Measurements from ENCODE around the gene SETD3.

The SETD3 gene

DNA sequence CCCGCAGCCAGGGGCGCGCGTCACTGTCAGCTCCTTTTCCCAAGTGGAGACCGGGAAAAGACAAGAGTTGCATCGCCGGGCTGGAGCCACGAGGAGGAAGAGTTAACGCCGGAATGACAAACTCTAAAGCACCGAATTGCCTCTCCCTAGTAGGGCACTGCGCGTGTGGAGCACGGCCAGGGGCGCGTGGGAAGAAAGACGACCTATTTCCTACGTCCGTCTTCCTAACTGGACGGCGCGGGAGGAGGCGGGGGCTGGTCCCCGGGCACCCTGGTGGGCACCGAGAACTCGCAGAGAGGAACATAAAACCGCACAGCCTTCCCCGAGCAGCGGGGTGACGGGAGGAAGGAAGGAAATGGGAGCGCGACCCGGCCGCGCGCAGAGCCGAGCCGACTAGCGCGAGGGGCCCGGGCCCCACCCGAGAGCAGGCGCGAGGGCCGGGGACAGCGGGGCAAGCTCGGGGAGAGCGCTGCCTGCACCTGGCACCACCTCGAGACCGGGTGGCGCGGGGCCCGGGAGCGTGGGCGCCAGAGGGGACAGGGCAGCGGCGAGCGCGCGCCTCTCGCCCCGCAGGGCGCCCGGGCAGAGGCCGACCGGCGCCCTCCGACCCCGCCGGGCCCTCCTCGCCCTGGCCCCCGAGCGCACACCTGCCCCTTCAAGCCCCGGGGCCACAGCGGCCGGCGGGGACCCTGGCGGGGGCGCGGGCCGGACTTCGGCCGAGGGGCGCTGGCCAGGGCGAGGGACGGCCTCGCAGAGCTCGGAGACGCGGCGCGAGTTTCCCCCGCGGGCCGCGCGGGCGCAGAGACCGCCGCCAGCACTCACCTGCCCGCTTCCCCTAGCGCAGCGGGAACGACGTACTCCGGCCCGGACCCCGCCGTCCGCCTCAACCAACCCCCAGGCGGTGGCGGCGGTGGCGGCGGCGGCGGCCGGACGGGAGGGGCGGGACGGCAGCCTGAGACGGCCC, at the start of gene SETD3:
TSS of gene SETD3 (minus strand) at position 954 of the 964 bp plus-strand sequence. CDS start 15,054 bp downstream, outside the sequence.
- DNase-seq (ENCODE audit: low spot score): peak; percentile 79

DNA sequence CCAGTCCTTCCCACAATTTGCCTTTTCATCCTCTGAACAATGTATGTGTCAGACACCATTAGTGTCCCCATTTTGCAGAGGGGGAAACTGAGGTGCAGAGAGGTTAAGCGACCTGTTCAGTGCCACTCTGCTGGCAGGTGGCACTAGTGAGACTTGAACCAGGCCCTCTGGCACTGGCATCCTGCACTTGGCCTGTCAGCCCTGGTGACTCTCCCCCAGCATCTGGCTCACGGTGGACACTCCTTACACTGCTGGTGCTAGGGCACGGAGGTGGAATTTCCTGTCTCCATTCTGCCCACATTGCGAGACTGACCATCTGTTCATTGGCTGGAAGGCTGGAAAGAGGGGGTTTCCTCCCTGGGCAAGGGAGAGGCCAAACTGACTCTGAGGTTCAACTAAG, 49.2 kb upstream of the SETD3 start:
- DNase-seq (ENCODE audit: low spot score): no peak

DNA sequence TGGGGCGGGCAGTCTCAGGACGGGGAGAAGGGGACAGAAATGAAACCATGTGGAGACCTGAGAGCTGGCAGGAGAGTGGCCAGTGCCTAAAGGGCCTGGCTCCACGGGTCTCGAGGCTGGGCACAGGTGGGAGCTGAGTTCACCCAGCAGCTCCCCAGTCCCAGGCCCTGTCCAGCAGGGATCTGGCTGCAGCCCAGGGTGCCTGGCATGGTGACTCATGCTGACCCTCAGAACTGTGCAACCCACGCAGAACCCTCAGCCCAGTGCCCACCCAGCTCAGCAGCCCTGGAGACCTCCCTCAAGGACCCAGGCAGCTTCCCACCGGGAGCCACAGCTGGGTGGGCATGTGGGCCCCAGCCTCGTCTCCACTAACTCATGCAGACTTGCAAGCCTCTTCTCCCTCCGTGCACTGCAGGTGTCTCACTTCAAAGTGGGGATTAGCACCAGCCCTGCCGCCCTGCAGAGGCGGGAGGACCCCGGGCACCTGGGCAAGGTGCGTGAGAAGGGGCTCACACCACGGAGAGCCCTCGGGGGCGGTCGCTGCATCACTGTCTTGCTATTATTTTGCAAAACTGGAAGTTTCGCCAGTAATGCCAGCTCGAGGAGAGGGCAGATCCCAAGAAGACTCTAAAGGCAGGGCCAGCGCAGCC, 46.9 kb upstream of the SETD3 start:
- DNase-seq (ENCODE audit: low spot score): no peak

DNA sequence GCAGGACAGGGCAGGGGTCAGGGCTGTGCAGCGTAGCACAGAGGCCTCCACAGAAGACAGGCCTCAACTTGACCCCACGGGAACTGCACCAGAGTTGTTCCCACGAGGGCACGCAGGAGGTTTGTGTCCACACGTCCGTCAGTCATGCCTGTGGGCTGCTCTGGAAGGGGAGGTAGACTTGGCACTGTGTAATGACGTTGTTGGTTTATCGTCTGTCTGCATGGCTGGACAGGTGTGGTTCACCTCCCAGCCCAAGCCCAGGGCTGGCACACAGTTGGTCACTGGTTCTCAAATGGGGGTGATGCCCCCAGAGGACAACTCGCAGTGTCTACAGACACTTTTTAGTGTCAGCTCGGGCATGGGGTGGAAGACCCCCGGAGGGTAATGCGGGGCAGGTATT, 46.4 kb upstream of the SETD3 start:
- no peak for DNase-seq (ENCODE audit: low spot score)

DNA sequence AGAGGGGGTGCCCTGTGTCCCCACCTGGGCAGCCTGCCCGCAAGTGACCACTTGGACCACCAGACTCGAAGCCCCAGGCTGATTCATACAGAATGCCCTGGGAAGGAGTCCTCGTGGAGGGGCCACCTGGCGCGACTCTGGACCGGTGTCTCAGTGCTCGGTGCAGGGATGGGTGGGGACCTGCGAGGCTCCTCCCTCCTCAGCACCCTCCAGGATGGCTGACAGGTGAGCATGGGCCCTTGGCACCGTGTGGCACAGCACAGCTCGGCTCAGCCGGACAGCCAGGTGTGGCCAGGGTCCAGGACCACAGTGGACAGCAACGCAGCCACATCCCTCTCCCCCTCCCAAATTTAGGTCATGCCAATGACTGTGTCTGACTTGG, 45.0 kb upstream of the SETD3 start:
- DNase-seq (ENCODE audit: low spot score): no peak

DNA sequence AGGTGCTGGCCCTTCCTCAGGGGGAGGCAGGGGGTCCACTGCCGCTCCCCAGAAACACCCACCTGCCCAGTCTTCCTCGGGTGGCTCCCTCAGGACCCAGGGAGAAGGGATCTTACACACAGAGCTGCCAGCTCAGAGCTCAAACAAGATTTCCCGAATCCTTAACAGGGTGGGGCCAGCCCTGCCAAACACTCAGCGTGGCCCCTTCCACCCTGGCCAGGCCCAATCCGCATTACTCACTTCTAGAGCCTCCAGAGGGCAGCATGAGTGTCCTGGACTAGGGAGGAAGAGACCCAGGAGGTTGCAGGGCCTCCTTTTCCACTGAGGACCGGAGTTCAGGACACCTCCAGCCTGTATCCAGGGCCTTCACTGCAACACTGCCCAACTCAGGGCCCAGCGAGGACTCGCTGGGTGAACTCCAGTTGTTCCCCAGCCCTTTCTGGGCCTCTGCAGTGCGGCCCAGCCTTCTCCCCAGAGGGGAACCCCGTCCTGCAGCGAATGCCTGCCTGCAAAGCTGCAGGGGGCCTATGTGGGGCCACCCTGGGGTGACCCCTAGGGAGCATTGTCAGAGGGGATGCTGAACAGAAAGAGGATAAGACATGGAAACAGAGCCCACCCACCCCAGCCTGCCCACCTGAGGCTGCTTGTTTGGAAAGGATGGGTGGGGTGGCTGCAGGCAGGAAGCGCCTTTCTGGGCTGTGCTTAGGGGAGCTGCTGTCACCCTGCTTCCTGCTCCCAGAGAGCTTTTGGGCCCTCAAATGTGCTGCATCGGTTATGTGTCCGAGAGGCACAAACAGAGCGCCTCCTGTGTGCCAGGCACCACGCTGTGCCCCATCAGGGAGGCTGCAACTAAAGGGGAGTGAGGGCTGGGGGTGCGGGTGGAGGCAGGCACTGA, 44.4 kb upstream of the SETD3 start:
- no peak for DNase-seq (ENCODE audit: low spot score)

DNA sequence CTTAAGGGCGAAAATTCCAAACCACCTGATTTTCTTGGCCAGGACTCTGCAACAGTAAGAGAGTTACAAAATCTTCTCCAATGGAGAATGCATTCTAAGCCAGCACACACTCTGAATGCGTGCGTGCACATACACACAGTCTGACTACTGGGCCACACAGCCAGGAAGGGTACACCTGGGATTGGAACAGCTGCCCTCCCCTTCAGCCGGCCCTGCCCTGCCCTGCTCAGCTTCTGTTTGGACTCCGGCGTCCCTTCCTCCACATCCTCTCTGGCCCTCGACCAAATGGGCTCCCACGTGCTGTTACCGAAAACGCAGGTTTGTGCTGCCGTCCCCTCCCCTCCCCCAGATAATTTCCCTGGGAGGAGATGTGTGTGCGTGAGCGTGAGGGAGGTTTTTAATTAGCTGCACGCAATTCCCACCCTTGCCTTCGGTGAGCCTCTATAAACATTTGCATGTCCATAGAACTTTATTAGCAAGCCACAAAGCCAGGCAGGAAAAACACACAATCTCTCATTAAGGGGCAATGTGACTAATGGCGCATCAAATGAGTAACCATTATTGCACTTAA, 43.5 kb upstream of the SETD3 start:
- DNase-seq (ENCODE audit: low spot score): no peak

DNA sequence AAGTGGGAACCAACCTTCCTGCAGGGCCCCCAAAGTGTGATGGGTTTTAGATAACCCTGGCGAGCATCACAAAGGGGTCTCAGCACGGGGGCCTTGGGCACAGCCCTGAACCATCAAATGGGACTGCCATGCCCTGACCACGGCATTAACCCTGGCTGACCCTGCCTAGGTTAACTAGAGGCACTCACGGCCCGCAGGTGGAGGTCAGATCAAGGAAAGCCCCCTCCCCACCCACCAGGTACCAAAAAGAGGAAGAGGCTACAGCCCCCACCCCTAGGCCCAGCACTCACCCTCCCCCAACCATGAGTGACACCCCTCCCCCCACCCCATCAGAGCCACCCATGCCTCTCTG, 43.0 kb upstream of the SETD3 start:
- no peak for DNase-seq (ENCODE audit: low spot score)

DNA sequence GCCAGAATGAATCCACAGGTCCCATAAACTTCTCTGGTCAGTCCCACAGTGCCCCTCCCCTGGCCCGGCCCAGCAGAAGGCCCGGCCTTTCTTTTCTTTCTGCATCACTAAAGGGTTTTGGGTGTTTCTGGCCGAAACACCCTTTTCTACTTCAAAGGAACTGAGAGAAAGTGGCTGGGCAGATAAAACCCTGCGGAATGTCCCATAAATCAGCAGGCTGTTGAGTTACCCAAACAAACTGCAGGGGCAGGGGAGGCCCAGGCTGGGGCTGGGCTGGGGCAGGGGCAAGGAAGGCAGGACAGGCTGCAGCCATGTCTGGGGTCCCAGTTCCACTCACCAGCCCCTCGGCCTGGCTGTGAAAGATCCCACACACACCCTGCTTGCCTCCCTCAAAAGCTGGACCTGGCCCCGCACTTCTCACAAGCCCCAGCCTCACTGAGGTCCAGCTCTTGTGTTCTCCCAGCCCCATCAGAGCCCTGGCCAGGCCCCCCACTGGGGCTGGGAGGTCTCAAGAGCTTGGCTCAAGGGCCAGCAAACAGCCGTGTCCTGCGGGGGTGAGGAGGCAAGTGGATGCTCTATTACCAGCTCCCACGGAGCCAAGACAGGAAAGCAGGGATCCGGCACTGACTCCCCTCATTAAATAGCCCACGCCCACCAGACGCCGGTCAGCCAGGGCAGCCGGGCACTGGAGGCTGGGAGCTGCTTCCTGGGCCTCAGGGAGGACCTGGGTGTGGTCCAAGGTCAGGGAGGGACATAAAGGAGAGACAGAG, 42.5 kb upstream of the SETD3 start:
- DNase-seq (ENCODE audit: low spot score): no peak

DNA sequence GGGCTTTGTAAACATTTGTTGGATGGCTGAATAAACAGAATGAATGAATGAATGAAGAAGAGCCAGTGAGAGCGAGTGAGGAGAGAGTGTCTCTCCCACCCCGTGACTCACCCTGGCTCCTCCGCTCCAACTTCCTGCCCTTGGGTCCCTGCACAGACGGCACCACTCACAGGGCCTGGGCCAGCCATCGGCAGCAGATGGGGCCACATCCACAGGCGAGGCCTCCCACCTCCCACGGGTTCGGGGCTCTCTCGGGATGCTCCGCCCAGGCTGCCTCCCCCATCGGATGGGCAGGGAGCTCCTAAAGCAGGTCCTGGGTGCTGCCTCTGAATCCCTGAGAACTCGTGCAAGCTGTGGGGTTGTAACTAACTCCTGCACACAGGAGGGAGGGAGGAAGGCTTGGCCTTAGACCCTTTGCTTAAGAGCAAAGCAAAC, 41.8 kb upstream of the SETD3 start:
- no peak for DNase-seq (ENCODE audit: low spot score)

DNA sequence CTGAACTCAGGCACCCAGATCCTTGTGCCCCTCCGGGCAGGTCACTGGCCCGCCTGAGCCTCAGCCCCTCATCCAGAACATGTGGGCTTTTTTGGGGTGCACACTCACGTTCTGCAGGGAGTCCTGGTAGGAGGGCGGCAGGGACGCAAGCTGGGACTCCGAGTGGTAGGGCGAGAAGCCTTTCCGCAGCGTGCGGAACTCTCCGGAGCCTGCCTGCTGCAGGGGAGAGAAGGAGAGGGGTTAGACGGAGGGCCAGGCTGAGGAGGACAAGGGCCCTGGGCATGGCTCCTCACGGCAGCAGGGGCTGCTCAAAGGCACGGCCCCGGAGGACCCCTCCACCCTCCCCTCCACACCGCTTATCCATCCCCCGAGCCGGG, 41.4 kb upstream of the SETD3 start:
- no peak for DNase-seq (ENCODE audit: low spot score)

DNA sequence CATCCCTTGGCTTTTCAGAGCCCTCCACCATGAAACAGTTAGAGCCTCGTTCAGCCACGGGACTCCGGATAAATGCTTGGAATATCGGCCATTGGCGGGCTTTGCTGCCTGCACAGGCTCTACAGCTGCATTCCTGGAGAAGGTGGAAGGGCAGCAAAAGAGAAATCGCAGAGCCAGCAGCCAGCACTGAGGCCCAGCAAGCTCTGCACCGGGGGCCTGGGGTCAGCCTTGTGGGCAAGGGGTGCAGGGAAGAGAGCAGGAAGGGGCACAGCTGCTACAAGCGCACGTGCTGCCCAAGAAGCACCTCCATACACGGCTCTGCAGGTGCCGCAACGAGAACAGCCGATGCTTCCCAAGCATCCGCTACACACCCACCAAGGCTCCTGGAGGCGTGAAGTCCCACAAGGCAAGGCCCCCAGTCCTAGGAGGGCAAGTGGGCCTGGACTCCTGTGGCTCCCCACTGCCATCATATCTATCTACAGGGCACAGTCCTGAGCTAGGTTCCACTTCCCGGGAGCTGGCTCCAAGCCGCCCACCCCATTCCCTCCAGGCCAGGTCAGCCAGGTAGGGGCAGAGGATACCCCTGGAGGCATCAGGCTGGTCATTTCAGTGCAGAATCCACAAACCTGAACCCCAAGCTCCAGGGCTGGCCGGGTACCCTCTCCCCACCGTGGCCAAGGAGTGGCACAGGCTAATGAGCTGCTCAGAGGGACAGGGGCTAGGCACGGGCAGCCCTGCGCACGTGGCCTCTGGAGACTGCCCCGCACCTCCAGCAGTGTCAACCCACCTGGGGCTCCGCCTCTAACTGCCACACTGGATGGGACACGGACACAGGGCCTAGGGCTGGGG, 40.7 kb upstream of the SETD3 start:
- no peak for DNase-seq (ENCODE audit: low spot score)

DNA sequence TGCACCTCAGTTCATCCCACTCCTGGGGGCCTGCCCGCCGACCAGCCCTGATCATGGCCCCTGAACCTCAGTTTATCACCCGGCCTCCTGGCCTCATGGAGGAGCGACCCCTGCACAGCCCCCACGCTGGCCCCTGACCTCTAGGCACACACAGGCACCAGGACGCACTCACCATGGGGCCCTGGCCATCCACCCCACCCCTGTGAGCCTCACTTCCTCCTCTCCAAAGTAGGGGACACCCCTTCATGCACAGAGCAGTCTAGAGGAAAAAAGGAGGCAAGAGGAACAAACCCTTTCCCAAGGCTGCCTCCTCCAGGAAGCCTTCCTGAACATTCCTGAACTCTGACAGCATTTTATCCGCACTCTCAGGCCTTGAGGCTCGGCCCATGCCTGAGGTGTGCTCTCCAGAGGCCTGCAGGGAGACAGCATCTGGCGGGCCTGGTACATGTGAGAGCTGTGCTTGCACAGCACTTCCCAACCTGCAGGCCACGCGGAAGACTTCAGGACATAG, 40.0 kb upstream of the SETD3 start:
- no peak for DNase-seq (ENCODE audit: low spot score)

DNA sequence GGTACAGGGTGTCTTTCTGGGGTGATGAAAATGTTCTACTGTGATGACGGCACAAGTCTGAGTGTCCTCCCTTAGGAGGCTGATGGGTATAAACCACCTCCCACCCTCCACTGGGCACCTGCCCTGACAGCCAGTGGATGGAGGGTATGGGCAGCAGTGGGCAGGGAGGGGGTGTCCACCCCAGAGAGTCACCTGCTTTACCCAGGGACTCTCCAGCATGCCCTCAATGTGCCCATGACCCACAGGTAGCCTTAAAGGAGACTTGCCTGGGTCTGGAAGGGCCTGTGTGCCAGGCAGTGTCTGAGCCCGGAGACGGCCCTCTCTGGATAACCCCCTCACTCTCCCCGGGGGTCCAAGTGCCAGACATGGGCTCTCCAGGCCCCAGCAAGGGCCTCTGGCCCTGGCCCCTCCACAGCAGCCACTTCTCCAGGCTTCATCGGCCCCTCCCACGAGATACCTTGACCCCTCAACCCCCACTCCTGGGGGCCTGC, 39.3 kb upstream of the SETD3 start:
- no peak for DNase-seq (ENCODE audit: low spot score)

DNA sequence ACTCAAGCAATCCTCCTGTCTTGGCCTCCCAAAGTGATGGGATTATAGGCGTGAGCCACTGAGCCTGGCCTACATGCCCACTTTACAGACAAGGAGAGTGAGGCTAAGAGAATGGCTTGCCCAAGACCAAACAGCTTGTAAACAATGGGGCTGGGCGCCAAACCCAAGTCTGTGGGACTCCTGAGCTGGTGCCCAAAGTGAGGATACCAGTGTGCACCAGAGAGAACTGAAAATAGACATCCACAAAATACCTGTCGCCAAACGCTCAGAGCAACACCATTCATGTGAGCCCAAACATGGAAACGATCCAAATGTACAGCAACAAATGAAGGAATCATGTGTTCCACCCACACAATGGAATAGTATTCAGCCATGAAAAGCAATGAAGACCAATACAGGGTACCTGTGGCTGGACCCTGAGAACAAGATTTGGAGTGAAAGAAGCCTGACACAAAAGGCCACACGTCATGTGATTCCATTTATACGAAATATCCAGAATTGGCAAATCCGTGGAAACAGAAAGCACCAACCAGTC, 38.8 kb upstream of the SETD3 start:
- no peak for DNase-seq (ENCODE audit: low spot score)

DNA sequence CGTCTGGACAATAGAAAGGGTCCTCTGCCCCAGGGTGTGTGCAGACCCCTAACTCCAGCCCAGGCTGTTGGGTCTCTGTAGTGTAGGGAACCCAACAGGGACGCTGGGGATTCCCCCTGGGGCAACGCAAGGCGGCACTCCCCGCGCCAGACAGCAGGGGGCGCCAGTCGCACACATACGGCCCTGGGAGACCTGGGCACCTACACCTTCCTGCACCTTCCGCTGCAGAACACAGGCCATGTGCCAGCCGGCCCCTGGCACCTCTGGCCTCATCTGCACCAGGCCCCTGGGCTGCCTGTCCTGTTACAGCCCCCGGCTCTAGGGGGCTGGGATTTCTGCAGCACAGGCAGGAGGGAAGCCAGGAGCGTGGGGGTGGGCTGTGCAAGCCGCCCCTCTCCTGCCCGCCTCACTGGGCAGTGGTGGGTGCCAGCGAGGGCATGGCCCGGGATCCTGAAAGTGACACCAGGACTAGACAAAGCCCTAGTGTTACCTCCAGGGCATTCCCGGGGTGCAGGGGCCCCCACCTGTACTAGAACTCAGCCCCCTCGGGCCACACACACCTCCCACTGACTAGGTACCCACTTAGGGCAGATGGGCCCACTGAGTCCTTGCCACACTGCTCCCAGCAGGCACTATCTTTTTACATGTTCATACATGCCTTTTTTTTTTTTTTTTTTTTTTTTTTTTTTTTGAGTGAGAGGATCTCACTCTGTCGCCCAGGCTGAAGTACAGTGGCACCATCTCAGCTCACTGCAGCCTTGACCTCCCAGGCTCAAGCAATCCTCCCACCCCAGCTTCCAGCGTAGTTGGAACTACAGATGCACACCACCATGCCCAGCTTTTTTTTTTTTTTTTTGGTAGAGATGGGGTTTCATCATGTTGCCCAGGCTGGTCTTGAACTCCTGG, 38.0 kb upstream of the SETD3 start:
- peak; percentile 33 for DNase-seq (ENCODE audit: low spot score)

DNA sequence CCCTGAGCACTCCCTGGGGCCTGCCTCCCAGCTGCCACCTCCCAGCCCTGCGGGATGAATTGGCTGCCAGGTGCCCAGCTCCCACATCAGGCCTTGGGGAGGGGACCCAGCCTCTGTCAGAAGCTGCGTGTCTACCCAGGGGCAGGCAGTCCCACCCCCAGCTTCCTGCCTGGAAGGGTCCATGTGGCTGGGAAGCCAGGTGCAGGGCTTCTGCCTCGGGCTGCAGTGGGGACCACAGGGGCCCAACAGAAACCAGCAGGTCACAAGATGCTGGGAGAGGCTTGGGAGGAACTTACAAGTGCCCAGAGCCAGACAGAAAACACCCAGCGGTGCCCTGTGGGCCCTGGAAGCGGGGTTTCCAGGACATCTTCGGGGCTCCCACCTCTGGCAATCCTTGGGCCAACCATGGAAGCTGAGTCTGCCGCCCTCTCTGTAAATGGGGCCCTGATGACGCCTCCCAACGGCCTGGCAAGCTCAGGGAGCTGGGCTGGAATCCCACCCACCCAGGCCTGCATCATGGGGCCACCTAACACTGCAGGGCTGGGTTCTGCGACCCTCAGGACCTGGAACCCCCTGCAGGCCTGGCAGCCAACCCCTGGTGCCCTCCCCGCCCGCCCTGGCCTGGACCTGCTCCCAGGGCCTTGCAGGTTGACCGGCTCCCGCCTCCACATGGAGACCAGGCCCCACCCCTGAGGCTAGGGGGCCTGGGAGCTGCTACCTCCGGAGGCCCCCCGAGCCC, 37.2 kb upstream of the SETD3 start:
- DNase-seq (ENCODE audit: low spot score): no peak

Data from RKO (cell line).